22Rv1 (cell line): ENCODE data around the gene RB1.

ENCODE experiments used
- ZFX ChIP-seq: fragments of 450-650 bp; IDR thresholded peaks from 2 replicates; pipeline ENCODE4 v1.6.1; 2017; ENCODE audit warnings: antibody characterized with exemption, borderline replicate concordance
- TF ChIP-seq, protein P1 (sequence below): fragments of 450-650 bp; IDR thresholded peaks from 2 replicates; pipeline ENCODE4 v1.5.1; 2017; ENCODE audit warnings: mild to moderate bottlenecking

DNA sequence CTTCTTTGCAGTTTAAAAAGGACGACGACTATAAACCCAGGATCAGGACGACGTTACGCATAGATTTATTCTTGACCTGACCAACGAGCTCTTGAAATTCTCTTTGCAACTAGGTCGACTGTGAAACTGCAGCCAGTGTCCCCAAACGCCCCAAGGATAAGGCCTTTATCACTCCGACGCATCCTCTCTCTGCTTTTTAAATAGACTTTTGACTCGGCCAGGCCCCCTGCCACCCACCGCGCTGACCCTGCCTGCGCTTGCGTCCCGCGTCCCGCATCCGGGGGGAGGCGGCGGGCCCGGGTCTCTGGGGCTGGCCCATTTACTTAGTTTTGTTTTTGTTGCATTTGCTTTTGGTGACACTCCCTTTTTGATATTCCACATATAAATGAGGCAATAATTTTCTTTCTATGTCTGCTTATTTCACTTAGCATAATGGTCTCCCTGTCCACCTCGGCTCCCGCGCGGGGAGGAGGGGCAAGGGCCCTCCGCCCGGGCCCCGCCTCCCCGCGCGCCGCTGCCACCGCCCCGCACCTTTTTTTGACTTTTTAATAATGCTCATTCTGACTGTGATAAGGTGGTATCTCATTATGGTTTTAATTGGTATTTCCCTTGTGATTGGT, 17.4 kb downstream of the RB1 start:
- TF ChIP-seq, protein P1, sequence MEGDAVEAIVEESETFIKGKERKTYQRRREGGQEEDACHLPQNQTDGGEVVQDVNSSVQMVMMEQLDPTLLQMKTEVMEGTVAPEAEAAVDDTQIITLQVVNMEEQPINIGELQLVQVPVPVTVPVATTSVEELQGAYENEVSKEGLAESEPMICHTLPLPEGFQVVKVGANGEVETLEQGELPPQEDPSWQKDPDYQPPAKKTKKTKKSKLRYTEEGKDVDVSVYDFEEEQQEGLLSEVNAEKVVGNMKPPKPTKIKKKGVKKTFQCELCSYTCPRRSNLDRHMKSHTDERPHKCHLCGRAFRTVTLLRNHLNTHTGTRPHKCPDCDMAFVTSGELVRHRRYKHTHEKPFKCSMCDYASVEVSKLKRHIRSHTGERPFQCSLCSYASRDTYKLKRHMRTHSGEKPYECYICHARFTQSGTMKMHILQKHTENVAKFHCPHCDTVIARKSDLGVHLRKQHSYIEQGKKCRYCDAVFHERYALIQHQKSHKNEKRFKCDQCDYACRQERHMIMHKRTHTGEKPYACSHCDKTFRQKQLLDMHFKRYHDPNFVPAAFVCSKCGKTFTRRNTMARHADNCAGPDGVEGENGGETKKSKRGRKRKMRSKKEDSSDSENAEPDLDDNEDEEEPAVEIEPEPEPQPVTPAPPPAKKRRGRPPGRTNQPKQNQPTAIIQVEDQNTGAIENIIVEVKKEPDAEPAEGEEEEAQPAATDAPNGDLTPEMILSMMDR, result no peak
- TF ChIP-seq ZFX, result no peak
